Measurements from ENCODE around the gene RINL. TPM values are rescaled to one million over a fixed set of nuclear protein-coding genes. Genes with fewer than 3 reads are reported as not detected.

RINL gene
- polyA plus RNA-seq, 1 donor from 2014 or later: 0.77 TPM

GRCh38 chr19:38838208-38838985 is 39.7 kb downstream of the RINL start:
- Histone ChIP-seq H3K27ac (ENCODE audit: low read length) (no peak overlapping the region), H3K36me3 (ENCODE audit: insufficient read depth, low read length) (peaks cover 3% of the 10 kb centered on the region), H3K27me3 (ENCODE audit: insufficient read depth, low read depth, low read length) (no peaks in the 10 kb centered on the region), H3K79me2 (replicated peaks; ENCODE audit: insufficient read depth, low read length) (no peaks in the 10 kb centered on the region), H4K20me1 (ENCODE audit: insufficient read depth) (peaks cover 3% of the 10 kb centered on the region), H3F3A (ENCODE audit: insufficient read depth, low read length, poor library complexity, severe bottlenecking) (no peaks in the 10 kb centered on the region), H2AFZ (ENCODE audit: low read depth, low read length) (no peak overlapping the region), H3K4me2 (ENCODE audit: low read length) (no peak overlapping the region), H3K4me3 (ENCODE audit: low read length) (no peak overlapping the region), H3K9me2 (ENCODE audit: insufficient read depth, low read length) (no peaks in the 10 kb centered on the region), H3K9ac (ENCODE audit: low read length) (no peak overlapping the region), H3K9me3 (ENCODE audit: low read length) (no peaks in the 10 kb centered on the region)
- no peak for TF ChIP-seq MXI1 (conservative IDR thresholded peaks at IDR 0.05; ENCODE audit: poor library complexity, severe bottlenecking)
- TF ChIP-seq EZH2 (IDR thresholded peaks at IDR 0.05; ENCODE audit: borderline replicate concordance, insufficient read depth, low read length, poor library complexity, severe bottlenecking): no peak
- no peak for TF ChIP-seq EP300 (conservative IDR thresholded peaks at IDR 0.05; ENCODE audit: poor library complexity, severe bottlenecking)
- no peak for TF ChIP-seq REST (IDR thresholded peaks at IDR 0.05; ENCODE audit: borderline replicate concordance)
- no peak for TF ChIP-seq CTCF (IDR thresholded peaks at IDR 0.05; ENCODE audit: poor library complexity, severe bottlenecking)
- no peak for TF ChIP-seq POLR2AphosphoS5 (IDR thresholded peaks at IDR 0.05)
- no peak for TF ChIP-seq RAD21 (conservative IDR thresholded peaks at IDR 0.05)

- peaks cover under 1% of the 10 kb centered on the region for H3K36me3 ChIP-seq (ENCODE audit: insufficient read depth, low read length)
- H3K27me3 ChIP-seq (ENCODE audit: insufficient read depth, low read depth, low read length): no peaks in the 10 kb centered on the region
- H4K20me1 ChIP-seq (ENCODE audit: insufficient read depth): no peaks in the 10 kb centered on the region
- H3K79me2 ChIP-seq (replicated peaks; ENCODE audit: insufficient read depth, low read length): no peaks in the 10 kb centered on the region
- no peak overlapping the region for H3K27ac ChIP-seq (ENCODE audit: low read length)
- TF ChIP-seq SMC3 (conservative IDR thresholded peaks at IDR 0.05; ENCODE audit: poor library complexity): no peak
- TF ChIP-seq TAF1 (IDR thresholded peaks at IDR 0.05; ENCODE audit: low read depth): no peak
- TF ChIP-seq CTCF (IDR thresholded peaks at IDR 0.05; ENCODE audit: poor library complexity, severe bottlenecking): no peak
- TF ChIP-seq EP300 (conservative IDR thresholded peaks at IDR 0.05; ENCODE audit: poor library complexity, severe bottlenecking): no peak
- TF ChIP-seq REST (IDR thresholded peaks at IDR 0.05; ENCODE audit: borderline replicate concordance): no peak
- no peak for TF ChIP-seq POLR2AphosphoS5 (IDR thresholded peaks at IDR 0.05)
- no peak for TF ChIP-seq EZH2 (IDR thresholded peaks at IDR 0.05; ENCODE audit: borderline replicate concordance, insufficient read depth, low read length, poor library complexity, severe bottlenecking)
- TF ChIP-seq RAD21 (conservative IDR thresholded peaks at IDR 0.05): no peak
- TF ChIP-seq MXI1 (conservative IDR thresholded peaks at IDR 0.05; ENCODE audit: poor library complexity, severe bottlenecking): no peak
- no peak overlapping the region for H3K4me2 ChIP-seq (ENCODE audit: low read length)
- H3K9me2 ChIP-seq (ENCODE audit: insufficient read depth, low read length): no peaks in the 10 kb centered on the region
- H3F3A ChIP-seq (ENCODE audit: insufficient read depth, low read length, poor library complexity, severe bottlenecking): no peaks in the 10 kb centered on the region
- H3K9ac ChIP-seq (ENCODE audit: low read length): no peak overlapping the region
- no peak overlapping the region for H2AFZ ChIP-seq (ENCODE audit: low read depth, low read length)
- H3K4me3 ChIP-seq (ENCODE audit: low read length): no peak overlapping the region
- no peaks in the 10 kb centered on the region for H3K9me3 ChIP-seq (ENCODE audit: low read length)
Observed at GRCh38 chr19:38837656-38838121, 40.4 kb downstream of the RINL start.

All from neural cell (in vitro differentiated cells).